K562 (cell line): Measurements from ENCODE around the gene EVPL. TPM values are rescaled to one million over a fixed set of nuclear protein-coding genes. Genes with fewer than 3 reads are reported as not detected.

ENCODE experiments used
- E2F3 ChIP-seq: fragments of 250-450 bp; sonication (Bioruptor Pico); IDR thresholded peaks from 2 replicates; pipeline ENCODE4 v1.4.0; 2020; ENCODE audit warnings: mild to moderate bottlenecking
- FOXJ2 ChIP-seq: fragments of 200-800 bp; sonication (Bioruptor generic); IDR thresholded peaks from 2 replicates; pipeline ENCODE4 v1.6.1; 2016; ENCODE audit warnings: missing genetic modification characterization, missing compliant biosample characterization
- NELFE ChIP-seq: IDR thresholded peaks from 2 replicates; pipeline ENCODE4 v1.6.1; 2011; ENCODE audit warnings: mild to moderate bottlenecking; ENCODE audit not compliant: insufficient read depth, insufficient read length
- PML ChIP-seq: IDR thresholded peaks from 2 replicates; pipeline ENCODE4 v1.6.1; 2012; ENCODE audit warnings: low read length, inconsistent platforms
- RAD51 ChIP-seq: fragments of 450-650 bp; IDR thresholded peaks from 2 replicates; pipeline ENCODE4 v1.7.1; 2016; ENCODE audit warnings: low read depth, mild to moderate bottlenecking, borderline replicate concordance
- RBBP5 ChIP-seq: fragments of 200-600 bp; sonication (generic); IDR thresholded peaks from 2 replicates; pipeline ENCODE4 v1.6.1; 2012; ENCODE audit warnings: borderline replicate concordance, mild to moderate bottlenecking, low read length, control low read depth, inconsistent platforms; ENCODE audit not compliant: insufficient read depth, poor library complexity, severe bottlenecking
- SIX5 ChIP-seq, 2 experiments: IDR thresholded peaks; 2 replicates each; pipeline ENCODE4 v1.6.1; 2011; ENCODE audit warnings: low read length in 2 of 2, borderline replicate concordance in 1 of 2, low read depth in 1 of 2, mild to moderate bottlenecking in 1 of 2, moderate library complexity in 1 of 2; ENCODE audit not compliant: insufficient read depth in 1 of 2
- SUPT5H ChIP-seq: fragments of 450-650 bp; IDR thresholded peaks from 2 replicates; pipeline ENCODE4 v1.6.1; 2016
- ZEB2 ChIP-seq: fragments of 450-650 bp; IDR thresholded peaks from 2 replicates; pipeline ENCODE4 v1.6.1; 2016
- ZNF184 ChIP-seq: sonication (generic); formaldehyde crosslinking; IDR thresholded peaks from 2 replicates; pipeline ENCODE4 v1.5.0; 2020; ENCODE audit warnings: missing genetic modification reagents
- ZSCAN32 ChIP-seq: fragments of 450-650 bp; formaldehyde crosslinking; IDR thresholded peaks from 2 replicates; pipeline ENCODE4 v1.4.0; 2020; ENCODE audit warnings: mild to moderate bottlenecking, moderate library complexity
- polyA plus RNA-seq, 8 experiments: library from polyadenylated mRNA; depleted of rRNA in 4 of 8; stranded (reverse) in 5 of 8; unstranded in 3 of 8; fragments of >200 nt; fragmentation: Nextera tagmentation in 2 of 8; fragmentation: Illumina TruSeq in 1 of 8; extraction: Ambion mirVana in 2 of 8; extraction: Trizol in 1 of 8; gene quantifications; 2 replicates each; pipeline versions ENCODE4 v1.2.1 to v1.2.3, GENCODE V29; 2011 to 2014; ENCODE audit warnings: inconsistent platforms in 1 of 8, missing spikeins in 1 of 8
- total RNA-seq, 7 experiments: library from RNA; depleted of rRNA in 6 of 7; stranded (reverse); fragments of >200 nt in 6 of 7; fragmentation: Illumina TruSeq in 2 of 7; extraction: Trizol in 2 of 7; gene quantifications; 2 replicates each; pipeline versions ENCODE4 v1.2.1 to v1.2.3, GENCODE V29; 2011 to 2021; ENCODE audit warnings: low replicate concordance in 1 of 7
- TF ChIP-seq, protein P1 (sequence below), 2 experiments: fragments of 450-650 bp in 1 of 2; sonication (generic) in 1 of 2; formaldehyde crosslinking in 1 of 2; IDR thresholded peaks in 1 of 2; conservative IDR thresholded peaks in 1 of 2; 2 replicates each; pipeline versions ENCODE4 v1.6.1 to v1.8.1; 2016 to 2023; ENCODE audit warnings: mild to moderate bottlenecking in 2 of 2, moderate library complexity in 2 of 2, inconsistent platforms in 1 of 2, missing genetic modification reagents in 1 of 2
- TF ChIP-seq, protein P2 (sequence below): sonication (generic); formaldehyde crosslinking; IDR thresholded peaks from 2 replicates; pipeline ENCODE4 v1.5.0; 2020; ENCODE audit warnings: missing genetic modification reagents

The EVPL gene
- total and polyA plus RNA-seq, 9 of the 15 experiments (the other 6 are each of a cell fraction or from before 2014, with no cell fraction given), result 0.08 to 0.18 (median 0.16) TPM; not detected in 5

DNA sequence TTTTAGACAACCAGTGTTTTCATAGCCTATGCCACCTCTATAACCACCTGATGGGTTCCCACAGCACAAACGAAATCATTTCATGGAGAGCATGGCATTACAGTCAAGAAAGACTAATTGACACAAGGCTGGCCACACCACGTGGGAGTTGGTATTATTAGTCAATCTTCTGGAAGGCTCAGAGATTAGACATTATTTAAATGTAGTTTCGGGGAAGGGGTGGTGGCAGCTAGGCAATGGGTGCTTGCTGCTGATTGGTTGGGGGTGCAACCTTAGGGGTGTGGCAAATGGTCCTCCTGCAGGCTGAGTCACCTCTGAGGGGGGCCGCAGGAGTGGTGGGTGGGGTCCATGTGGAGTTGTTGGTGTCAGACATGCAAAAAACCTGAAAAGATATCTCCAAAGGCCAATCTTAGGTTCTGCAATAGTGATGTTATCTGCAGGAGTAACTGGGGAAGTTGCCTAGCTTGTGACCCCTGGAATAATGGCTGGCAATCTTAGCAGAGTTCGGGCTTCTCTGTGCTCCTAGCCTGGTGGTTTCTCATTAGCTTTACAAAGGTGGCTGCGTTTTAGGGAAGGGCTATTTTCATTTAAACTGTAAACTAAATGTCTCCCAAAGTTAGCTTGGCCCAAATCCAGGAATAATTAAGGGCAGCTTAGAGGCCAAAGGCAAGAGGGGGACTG lies 43.5 kb downstream of the EVPL start (continued):
- TF ChIP-seq RBBP5, result no peak
- TF ChIP-seq ZSCAN32 (CRISPR knock-in tag), result no peak
- TF ChIP-seq PML, result no peak
- no peak for TF ChIP-seq SUPT5H
- 0 out of 2 replicates have a peak, but pooled peaks have one; percentile 30 for TF ChIP-seq RAD51
- no peak for TF ChIP-seq ZNF184 (CRISPR knock-in tag)
- TF ChIP-seq FOXJ2 (tag), result no peak
- TF ChIP-seq, protein P1, sequence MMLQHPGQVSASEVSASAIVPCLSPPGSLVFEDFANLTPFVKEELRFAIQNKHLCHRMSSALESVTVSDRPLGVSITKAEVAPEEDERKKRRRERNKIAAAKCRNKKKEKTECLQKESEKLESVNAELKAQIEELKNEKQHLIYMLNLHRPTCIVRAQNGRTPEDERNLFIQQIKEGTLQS (IDR thresholded peaks at IDR 0.05), result peak; percentile 80
- TF ChIP-seq, protein P1 (CRISPR knock-in tag; conservative IDR thresholded peaks at IDR 0.05), result no peak
- no peak for TF ChIP-seq ZEB2
- no peak for TF ChIP-seq E2F3
- TF ChIP-seq SIX5 (IDR thresholded peaks at IDR 0.05; ENCODE audit: borderline replicate concordance in 1 of 2, insufficient read depth in 1 of 2, low read depth in 1 of 2, low read length in 2 of 2), result no peak
- TF ChIP-seq, protein P2, sequence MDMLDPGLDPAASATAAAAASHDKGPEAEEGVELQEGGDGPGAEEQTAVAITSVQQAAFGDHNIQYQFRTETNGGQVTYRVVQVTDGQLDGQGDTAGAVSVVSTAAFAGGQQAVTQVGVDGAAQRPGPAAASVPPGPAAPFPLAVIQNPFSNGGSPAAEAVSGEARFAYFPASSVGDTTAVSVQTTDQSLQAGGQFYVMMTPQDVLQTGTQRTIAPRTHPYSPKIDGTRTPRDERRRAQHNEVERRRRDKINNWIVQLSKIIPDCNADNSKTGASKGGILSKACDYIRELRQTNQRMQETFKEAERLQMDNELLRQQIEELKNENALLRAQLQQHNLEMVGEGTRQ, result no peak
- TF ChIP-seq NELFE, result no peak
